ENCODE data around the gene DCHS1. TPM values are rescaled to one million over a fixed set of nuclear protein-coding genes. Genes with fewer than 3 reads are reported as not detected.

DCHS1 gene
- total RNA-seq, 1 donor from 2014 or later, result 33.4 TPM

GRCh38 chr11:6628526-6628925 lies 27.1 kb downstream of the DCHS1 start:
- TF ChIP-seq CTCF (IDR thresholded peaks at IDR 0.05), result no peak
- H3K27ac Mint-ChIP-seq (ENCODE audit: unreplicated experiment), result no peak overlapping the region
- no peaks in the 10 kb centered on the region for H3K27me3 Mint-ChIP-seq (ENCODE audit: low read depth)
- no peak for DNase-seq (ENCODE audit: low spot score)
- peaks cover 31% of the 10 kb centered on the region for H3K36me3 Mint-ChIP-seq (ENCODE audit: low read depth)
- no peak overlapping the region for H3K4me3 Mint-ChIP-seq (ENCODE audit: unreplicated experiment)
- no peaks in the 10 kb centered on the region for H3K9me3 Mint-ChIP-seq (ENCODE audit: low read depth)
- no peaks in the 10 kb centered on the region for H3K4me1 Mint-ChIP-seq (ENCODE audit: low read depth)

- Mint-ChIP-seq H3K4me3 (ENCODE audit: unreplicated experiment) (no peak overlapping the region), H3K9me3 (ENCODE audit: low read depth) (no peaks in the 10 kb centered on the region), H3K36me3 (ENCODE audit: low read depth) (peaks cover 26% of the 10 kb centered on the region), H3K27me3 (ENCODE audit: low read depth) (no peaks in the 10 kb centered on the region), H3K4me1 (ENCODE audit: low read depth) (no peaks in the 10 kb centered on the region), H3K27ac (ENCODE audit: unreplicated experiment) (no peak overlapping the region)
- DNase-seq (ENCODE audit: low spot score), result no peak
- no peak for TF ChIP-seq CTCF (IDR thresholded peaks at IDR 0.05)
Measured at GRCh38 chr11:6627762-6628241, 27.8 kb downstream of the DCHS1 start.

GRCh38 chr11:6626971-6627761 lies 28.4 kb downstream of the DCHS1 start:
- Mint-ChIP-seq H3K9me3 (ENCODE audit: low read depth) (no peaks in the 10 kb centered on the region), H3K27me3 (ENCODE audit: low read depth) (no peaks in the 10 kb centered on the region), H3K4me3 (ENCODE audit: unreplicated experiment) (no peak overlapping the region)

GRCh38 chr11:6625832-6626420 lies 29.7 kb downstream of the DCHS1 start:
- H3K4me3 Mint-ChIP-seq (ENCODE audit: unreplicated experiment), result no peak overlapping the region
- H3K4me1 Mint-ChIP-seq (ENCODE audit: low read depth), result no peaks in the 10 kb centered on the region
- H3K36me3 Mint-ChIP-seq (ENCODE audit: low read depth), result peaks cover 20% of the 10 kb centered on the region
- no peaks in the 10 kb centered on the region for H3K9me3 Mint-ChIP-seq (ENCODE audit: low read depth)
- H3K27ac Mint-ChIP-seq (ENCODE audit: unreplicated experiment), result no peak overlapping the region
- no peaks in the 10 kb centered on the region for H3K27me3 Mint-ChIP-seq (ENCODE audit: low read depth)
- DNase-seq (ENCODE audit: low spot score), result no peak
- TF ChIP-seq CTCF (IDR thresholded peaks at IDR 0.05), result no peak

More at GRCh38 chr11:6626971-6627761, 28.4 kb downstream of the DCHS1 start:
- H3K36me3 Mint-ChIP-seq (ENCODE audit: low read depth), result peaks cover 25% of the 10 kb centered on the region
- no peak overlapping the region for H3K27ac Mint-ChIP-seq (ENCODE audit: unreplicated experiment)
- H3K4me1 Mint-ChIP-seq (ENCODE audit: low read depth), result no peaks in the 10 kb centered on the region
- no peak for DNase-seq (ENCODE audit: low spot score)
- no peak for TF ChIP-seq CTCF (IDR thresholded peaks at IDR 0.05)

GRCh38 chr11:6625156-6625831 lies 30.3 kb downstream of the DCHS1 start:
- H3K27ac Mint-ChIP-seq (ENCODE audit: unreplicated experiment), result no peak overlapping the region
- no peak for TF ChIP-seq CTCF (IDR thresholded peaks at IDR 0.05)
- no peaks in the 10 kb centered on the region for H3K4me1 Mint-ChIP-seq (ENCODE audit: low read depth)
- no peaks in the 10 kb centered on the region for H3K27me3 Mint-ChIP-seq (ENCODE audit: low read depth)
- no peak for DNase-seq (ENCODE audit: low spot score)
- H3K9me3 Mint-ChIP-seq (ENCODE audit: low read depth), result no peaks in the 10 kb centered on the region
- no peak overlapping the region for H3K4me3 Mint-ChIP-seq (ENCODE audit: unreplicated experiment)
- H3K36me3 Mint-ChIP-seq (ENCODE audit: low read depth), result peaks cover 18% of the 10 kb centered on the region

All from chondrocyte (in vitro differentiated cells).